ENCODE data around the gene GALNT11. TPM values are rescaled to one million over a fixed set of nuclear protein-coding genes. Genes with fewer than 3 reads are reported as not detected.

The GALNT11 gene
- total RNA-seq, 1 donor from 2014 or later: 37.1 TPM

GRCh38 chr7:152149363-152149762 is 123.9 kb downstream of the GALNT11 start:
- Mint-ChIP-seq H3K4me3 (ENCODE audit: unreplicated experiment) (no peak overlapping the region), H3K4me1 (ENCODE audit: low read depth) (peaks cover 11% of the 10 kb centered on the region), H3K9me3 (ENCODE audit: low read depth) (no peaks in the 10 kb centered on the region), H3K27ac (ENCODE audit: unreplicated experiment) (no peak overlapping the region), H3K27me3 (ENCODE audit: low read depth) (no peaks in the 10 kb centered on the region), H3K36me3 (ENCODE audit: low read depth) (peaks cover 38% of the 10 kb centered on the region)
- DNase-seq (ENCODE audit: low spot score): no peak
- TF ChIP-seq CTCF (IDR thresholded peaks at IDR 0.05): no peak

GRCh38 chr7:152152267-152152666 is 126.8 kb downstream of the GALNT11 start:
- Mint-ChIP-seq H3K36me3 (ENCODE audit: low read depth) (peaks cover 41% of the 10 kb centered on the region), H3K4me3 (ENCODE audit: unreplicated experiment) (no peak overlapping the region), H3K9me3 (ENCODE audit: low read depth) (no peaks in the 10 kb centered on the region), H3K27ac (ENCODE audit: unreplicated experiment) (no peak overlapping the region), H3K4me1 (ENCODE audit: low read depth) (no peaks in the 10 kb centered on the region), H3K27me3 (ENCODE audit: low read depth) (no peaks in the 10 kb centered on the region)
- no peak for DNase-seq (ENCODE audit: low spot score)
- TF ChIP-seq CTCF (IDR thresholded peaks at IDR 0.05): no peak

GRCh38 chr7:152158801-152159587 is 133.5 kb downstream of the GALNT11 start:
- Mint-ChIP-seq H3K36me3 (ENCODE audit: low read depth) (peaks cover 42% of the 10 kb centered on the region), H3K9me3 (ENCODE audit: low read depth) (no peaks in the 10 kb centered on the region), H3K4me1 (ENCODE audit: low read depth) (no peaks in the 10 kb centered on the region), H3K4me3 (ENCODE audit: unreplicated experiment) (no peak overlapping the region), H3K27ac (ENCODE audit: unreplicated experiment) (no peak overlapping the region), H3K27me3 (ENCODE audit: low read depth) (no peaks in the 10 kb centered on the region)
- no peak for TF ChIP-seq CTCF (IDR thresholded peaks at IDR 0.05)
- no peak for DNase-seq (ENCODE audit: low spot score)

- no peak for TF ChIP-seq CTCF (IDR thresholded peaks at IDR 0.05)
- DNase-seq (ENCODE audit: low spot score): no peak
- Mint-ChIP-seq H3K4me1 (ENCODE audit: low read depth) (no peaks in the 10 kb centered on the region), H3K9me3 (ENCODE audit: low read depth) (no peaks in the 10 kb centered on the region), H3K27me3 (ENCODE audit: low read depth) (no peaks in the 10 kb centered on the region), H3K27ac (ENCODE audit: unreplicated experiment) (no peak overlapping the region), H3K36me3 (ENCODE audit: low read depth) (peaks cover 39% of the 10 kb centered on the region), H3K4me3 (ENCODE audit: unreplicated experiment) (no peak overlapping the region)
Measured at GRCh38 chr7:152161171-152161570, 135.7 kb downstream of the GALNT11 start.

GRCh38 chr7:152162287-152162686 is 136.8 kb downstream of the GALNT11 start:
- Mint-ChIP-seq H3K36me3 (ENCODE audit: low read depth) (peaks cover 44% of the 10 kb centered on the region), H3K4me3 (ENCODE audit: unreplicated experiment) (no peak overlapping the region), H3K27me3 (ENCODE audit: low read depth) (no peaks in the 10 kb centered on the region), H3K9me3 (ENCODE audit: low read depth) (no peaks in the 10 kb centered on the region), H3K27ac (ENCODE audit: unreplicated experiment) (no peak overlapping the region), H3K4me1 (ENCODE audit: low read depth) (no peaks in the 10 kb centered on the region)
- no peak for DNase-seq (ENCODE audit: low spot score)
- TF ChIP-seq CTCF (IDR thresholded peaks at IDR 0.05): no peak

Other genes with a start within 250 kb of the GALNT11 start
- 16.1 to 35.4 TPM (median 33.6 TPM) in 3 replicates for gene PRKAG2, start 148.6 kb upstream of the GALNT11 start, total RNA-seq
- not detected in 3 replicates for gene GALNTL5, start 69.2 kb upstream of the GALNT11 start, total RNA-seq